Fibroblast of skin of abdomen (primary cell): ENCODE measurements around the gene CAPS.
"Not testable (repeated sequence)": the region's sequence is repeated elsewhere in the genome, so short reads cannot be mapped to it uniquely, and the experiment has no call there.

Experiments used
- DNase-seq: peaks from one replicate; pipeline ENCODE4 v3.0.0-alpha.2; 2013

CAPS gene

DNA sequence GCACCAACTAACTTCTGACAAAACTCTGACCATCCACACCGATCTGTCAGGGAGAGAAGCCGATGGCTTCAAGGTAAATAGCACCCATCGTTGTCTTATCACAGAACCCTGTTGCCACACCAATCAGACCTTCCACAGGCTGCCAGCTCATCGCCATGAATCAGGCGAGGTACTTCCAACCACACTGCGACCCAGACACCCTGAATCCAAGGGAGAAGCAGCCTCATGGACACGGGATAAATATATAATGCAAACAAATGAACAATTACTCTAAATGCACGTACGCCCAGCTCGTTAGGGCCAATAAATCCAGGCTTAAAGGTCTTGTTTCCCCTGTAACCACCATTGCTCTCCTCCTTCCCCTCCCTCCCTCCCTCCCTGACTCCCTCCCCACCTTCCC is 43.1 kb downstream of the CAPS start:
- no peak for DNase-seq

DNA sequence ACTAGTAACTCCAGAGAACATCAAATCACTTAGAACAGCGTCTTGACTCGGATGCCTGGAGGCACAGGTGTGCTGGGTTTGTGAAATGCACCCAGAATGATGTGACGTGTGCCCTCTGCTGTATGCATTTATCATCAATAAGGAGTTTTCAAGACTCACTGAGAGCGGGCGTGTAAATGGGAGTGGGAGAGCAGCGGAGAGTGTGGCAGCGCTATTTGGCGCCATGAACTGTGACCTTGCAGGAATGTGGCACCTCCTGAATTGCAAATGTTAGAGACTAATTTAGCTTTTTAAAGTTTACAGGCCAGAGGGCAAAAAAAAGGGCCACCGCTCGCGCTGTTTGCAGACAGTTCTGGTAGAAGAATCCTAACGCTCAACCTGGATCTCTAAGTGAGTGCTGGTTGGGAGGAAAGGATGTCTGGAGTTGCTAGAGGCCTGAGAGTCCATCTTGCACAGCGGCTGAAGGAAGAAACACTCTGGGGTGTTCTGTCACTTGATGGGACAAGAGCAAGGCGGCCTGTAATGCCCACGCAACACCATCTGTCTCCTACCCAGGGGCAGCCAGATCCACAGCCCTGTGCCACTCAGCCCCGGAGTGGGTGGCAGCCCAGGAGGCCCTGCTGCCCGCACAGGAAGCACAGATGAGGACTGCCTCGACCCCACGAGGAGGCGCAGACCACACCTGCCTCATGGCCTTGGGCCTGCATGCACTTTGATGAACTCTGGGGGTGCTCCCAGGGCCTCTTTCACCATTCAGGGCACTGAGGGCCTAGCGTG is 44.2 kb downstream of the CAPS start:
- DNase-seq, result no peak

DNA sequence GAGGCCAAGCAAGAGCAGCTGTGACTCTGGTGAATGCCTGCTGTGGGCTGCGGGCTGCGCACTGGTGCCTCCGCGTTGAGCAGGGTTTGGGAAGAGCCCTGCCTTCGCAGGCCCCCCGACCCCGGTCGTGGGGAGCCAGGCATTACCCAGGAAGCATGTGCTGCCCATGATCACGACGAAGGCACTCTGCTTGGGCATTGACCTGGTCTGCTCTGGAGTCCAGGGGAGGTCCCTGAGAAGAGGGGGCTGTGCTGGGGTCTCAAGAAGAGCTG is 44.7 kb downstream of the CAPS start:
- no peak for DNase-seq

DNA sequence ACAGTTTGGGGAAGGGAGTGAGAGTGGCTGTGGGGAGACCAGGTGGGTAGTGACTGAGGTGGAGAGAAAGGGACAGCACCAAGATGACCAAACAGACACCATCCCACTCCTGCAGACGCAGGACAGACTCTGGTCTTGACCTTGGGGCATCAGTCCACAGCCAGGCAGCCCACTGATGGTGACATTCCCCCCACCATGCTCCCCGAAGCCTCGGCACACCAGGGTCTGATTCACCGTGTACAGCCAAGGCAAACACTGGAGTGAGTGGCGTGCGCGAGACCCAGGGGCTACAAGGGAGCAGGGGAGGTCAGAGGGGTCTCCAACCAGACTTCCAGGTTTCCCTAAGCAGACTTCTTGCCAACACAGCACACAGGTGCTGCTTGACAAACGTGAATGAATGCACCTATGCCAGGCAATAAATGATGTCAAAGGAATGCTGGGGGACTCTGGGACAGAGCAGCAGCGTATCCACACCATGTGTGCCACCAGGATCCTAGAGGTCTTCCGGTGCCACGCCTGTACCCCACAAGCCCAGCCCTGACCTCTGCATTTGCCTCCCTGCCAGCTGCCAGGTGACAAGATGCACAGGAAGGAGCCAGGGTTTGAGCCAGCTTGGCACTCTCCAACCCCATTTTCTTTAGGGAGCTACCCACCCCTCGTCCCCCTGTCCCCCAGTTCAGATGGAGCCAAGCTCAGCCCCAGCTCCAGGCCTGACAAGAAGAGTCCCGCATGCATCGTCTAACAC is 45.4 kb downstream of the CAPS start:
- no peak for DNase-seq

DNA sequence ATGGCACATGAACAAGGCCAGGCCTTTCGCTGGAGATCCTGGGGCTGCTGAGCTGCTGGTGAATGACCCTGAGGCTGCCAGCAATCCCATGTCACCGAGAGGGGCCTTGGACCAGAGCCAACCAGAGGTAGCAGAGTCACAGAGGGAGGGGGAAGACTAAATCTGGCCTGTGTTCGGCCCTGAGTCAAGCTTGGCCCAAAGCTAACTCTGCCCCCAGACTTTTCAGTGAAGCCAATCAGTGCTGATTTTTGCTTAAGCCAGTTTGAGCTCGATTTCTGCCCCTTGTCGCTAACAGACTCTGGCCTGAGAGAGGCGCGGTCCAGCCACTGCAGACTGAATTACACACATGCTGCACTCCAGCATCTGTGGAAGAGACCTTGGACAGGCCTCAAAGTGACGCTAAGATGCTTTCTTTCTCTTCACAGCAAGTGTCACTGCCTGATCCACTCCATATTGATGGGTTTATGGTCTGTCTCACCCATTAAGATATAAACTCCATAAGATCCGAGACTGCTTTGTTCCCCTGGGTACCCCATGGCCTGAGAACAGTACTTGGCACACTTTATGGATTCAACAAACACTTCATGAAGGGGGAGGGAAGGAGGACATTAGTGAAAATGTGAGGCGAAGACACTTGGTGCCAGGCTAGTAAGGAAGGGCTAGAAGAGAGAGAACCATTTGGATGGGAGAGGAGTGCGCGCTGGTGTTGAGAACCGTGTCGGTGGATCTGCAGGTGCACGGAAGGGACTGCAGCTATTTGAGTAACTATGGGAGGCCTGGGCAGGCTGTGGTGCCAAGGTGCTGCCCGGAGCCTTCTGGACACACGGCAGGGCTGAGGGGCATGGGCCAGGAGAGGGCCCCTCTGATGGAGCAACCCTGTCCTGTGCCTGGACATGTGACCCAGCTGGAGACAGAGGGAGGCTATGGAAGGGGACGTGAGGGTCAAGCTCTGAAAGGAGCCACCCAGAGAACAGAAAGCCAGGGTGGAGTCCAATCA is 46.2 kb downstream of the CAPS start:
- no peak for DNase-seq

DNA sequence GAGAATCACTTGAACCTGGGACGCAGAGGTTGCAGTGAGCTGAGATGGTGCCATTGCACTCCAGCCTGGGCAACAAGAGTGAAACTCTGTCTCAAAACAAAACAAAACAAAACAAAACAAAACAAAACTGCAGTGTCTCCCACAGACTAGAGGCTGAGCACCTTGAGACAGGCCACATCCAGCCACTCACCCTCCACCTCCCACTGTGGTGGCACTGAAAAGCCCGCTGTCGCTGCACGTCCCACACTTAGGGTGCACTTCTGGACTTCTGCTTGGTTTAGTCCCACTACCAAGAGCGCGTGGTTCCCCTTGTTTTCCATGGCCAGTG is 47.6 kb downstream of the CAPS start:
- not testable (repeated sequence) for DNase-seq

DNA sequence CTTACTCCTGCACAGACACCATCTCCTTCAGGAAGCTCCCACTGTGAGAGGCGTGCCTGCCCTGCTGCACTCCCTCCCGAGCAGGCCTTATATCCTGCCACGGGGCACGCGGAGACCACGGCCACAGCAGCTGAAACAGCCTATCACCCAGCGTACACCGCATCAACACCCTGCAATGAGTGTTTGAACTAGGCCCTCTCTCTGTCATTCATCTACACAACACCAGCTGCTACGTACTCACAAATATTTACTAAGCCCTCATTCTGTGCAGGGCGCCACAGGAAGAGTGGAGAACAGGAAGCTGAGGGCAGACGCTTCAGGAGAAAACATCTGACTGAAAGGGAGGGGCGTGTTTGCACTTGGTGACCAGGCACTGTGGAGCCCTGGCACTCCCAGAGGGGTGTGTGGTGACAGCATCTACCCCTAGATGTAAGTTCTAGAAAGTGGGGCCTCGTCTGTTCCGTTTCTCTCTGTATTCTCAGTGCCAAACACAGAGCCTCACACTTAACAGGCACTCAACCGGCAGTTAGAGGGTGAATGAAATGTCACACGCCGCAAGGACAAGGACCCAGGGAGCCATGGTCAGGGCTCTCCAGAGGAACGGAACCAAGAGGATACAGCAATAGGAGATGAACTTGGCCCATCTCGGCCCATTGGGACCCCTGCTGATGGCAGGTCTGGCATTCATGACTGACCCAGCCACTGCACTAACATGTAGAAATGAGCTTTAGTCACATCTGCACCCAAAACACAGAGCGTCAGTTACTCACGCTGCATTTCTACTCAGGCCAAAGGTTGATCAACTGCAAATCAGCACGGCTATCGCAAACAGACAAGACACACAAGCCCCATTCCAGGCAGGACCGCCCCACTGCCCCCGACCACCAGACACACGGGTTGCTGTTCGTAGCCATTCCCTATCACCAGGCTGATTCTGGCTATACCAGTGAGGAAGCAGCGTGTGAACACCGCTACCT is 48.2 kb downstream of the CAPS start:
- DNase-seq, result peak; percentile 37

DNA sequence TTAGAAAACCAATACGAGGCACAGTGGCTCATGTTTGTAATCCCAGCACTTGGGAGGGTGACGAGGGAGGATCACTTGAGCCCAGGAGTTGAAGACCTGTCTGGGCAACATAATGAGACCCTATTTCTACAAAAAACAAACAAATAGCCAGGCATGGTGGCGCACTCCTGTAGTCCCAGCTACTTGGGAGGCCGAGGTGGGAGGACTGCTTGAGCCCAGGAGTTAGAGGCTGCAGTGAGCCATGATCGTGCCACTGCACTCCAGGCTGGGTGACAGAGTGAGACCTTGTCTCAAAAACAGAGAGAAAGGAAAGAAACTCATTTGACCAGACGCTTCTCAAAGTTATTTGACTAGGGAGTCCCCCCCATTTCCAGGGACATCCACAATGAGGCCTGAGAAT is 49.2 kb downstream of the CAPS start:
- DNase-seq, result not testable (repeated sequence)

DNA sequence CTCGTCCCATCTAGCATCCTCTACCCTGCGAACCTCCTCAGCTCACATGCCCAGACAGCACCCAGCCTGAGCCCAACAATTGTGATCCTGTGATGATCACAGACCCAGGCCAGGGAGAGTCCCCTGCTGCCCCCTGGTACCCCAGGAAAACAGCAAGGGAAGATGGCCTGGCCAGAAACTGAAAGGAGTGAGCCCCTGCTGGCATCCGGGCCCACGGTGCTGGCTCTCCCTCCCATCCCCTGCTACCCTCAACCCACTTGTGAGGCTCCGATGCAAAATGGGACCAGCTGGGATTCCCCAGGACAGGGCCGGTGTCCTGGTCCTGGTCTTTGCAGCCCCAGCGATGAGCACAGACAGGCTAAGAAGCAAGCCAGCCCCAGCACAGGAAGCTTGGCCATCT is 49.8 kb downstream of the CAPS start:
- DNase-seq, result no peak

DNA sequence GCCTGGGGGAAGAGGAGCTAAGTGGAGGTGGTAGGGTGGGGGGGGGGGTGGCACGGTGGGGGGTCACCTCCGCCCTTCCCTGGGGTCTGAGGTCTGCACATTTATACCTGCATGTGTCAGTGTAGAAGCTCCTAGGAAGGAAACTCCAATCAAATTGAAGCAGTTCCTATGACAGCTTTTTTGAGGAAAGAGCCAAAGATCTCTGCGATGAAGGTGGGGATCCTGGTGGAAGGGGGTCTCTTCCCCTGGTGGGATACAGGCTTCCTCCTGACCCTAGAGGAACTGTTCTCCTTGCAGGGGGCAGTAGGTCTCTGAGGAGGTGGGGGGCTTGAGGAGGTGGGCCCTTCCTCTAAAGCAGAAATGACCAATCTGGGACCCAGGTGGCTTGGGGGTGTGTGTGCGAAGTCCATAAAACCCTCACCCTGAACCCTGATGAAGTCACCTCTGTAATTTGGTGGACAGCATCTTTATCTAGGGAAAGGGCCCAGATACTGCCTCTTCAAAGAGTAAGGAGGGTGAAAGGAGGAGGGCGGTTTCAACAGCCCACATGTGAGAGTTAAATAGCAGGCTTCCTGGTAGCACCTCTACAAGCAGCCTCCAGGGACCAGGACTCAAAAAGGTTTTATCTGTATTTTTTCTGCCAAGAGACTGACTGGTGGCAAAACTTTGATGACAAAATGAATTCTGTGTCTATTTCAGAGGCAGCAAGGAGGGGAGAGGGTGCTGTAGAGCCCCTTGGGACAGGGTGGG is 50.9 kb downstream of the CAPS start:
- no peak for DNase-seq
